Right ventricle myocardium inferior (tissue), 1 donor: ENCODE data around the gene UBASH3B. TPM values are rescaled to one million over a fixed set of nuclear protein-coding genes. Genes with fewer than 3 reads are reported as not detected.
A peak's percentile ranks its signal among the peaks of the same experiment; 100 is the strongest.

ENCODE experiments used
- ATAC-seq: fragments of 200-7000 bp; cut with Tn5 transposase; one replicate; pipeline ENCODE4 v1.9.1; 2020; ENCODE audit warnings: mild to moderate bottlenecking, moderate library complexity
- DNase-seq: peaks from one replicate; pipeline ENCODE4 v3.0.0; 2021; ENCODE audit errors: missing footprints
- intact Hi-C: fragments of 100-400 bp; cut with DNase I; formaldehyde crosslinking; loops from one replicate; pipeline ENCODE4 v1.11.0; 2022
- total RNA-seq: library from RNA; stranded (reverse); fragmentation: NEBNext Ultra II Directional; extraction: Animal tissue kit (Norgen Biotek cat#: 25700); gene quantifications from one replicate; pipeline ENCODE4 v1.2.1, GENCODE V29; 2021
- donor health status: DM: no; HTN: yes; CAD: no; lungs with severe emphysema.

The UBASH3B gene
- total RNA-seq, 1 donor from 2014 or later, result 3.5 TPM

DNA sequence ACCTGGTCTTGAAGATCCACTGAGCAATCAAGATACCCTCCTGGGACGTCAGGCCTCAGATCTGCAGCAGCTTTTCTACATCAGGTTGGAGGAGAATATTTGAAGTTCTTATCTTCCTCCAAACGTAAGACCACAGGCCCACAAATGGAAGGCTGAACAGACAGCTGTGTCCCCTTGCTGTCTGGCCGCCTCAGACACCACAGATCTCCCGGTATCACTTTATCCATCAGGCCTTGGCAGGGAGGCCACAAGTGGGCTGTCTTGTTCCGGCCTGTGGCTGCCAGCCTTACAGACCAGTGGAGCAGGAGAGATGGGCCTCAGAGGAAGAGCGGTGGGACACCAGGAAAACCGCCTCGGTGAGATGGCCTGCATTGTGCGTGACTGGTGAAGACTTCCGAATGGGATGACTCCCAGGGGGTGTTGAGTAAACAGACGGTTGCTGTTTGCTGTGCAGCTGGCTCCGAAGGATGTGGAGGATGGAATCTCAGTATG lies 15.9 kb downstream of the UBASH3B start:
- intact Hi-C loops, result no loop called here

DNA sequence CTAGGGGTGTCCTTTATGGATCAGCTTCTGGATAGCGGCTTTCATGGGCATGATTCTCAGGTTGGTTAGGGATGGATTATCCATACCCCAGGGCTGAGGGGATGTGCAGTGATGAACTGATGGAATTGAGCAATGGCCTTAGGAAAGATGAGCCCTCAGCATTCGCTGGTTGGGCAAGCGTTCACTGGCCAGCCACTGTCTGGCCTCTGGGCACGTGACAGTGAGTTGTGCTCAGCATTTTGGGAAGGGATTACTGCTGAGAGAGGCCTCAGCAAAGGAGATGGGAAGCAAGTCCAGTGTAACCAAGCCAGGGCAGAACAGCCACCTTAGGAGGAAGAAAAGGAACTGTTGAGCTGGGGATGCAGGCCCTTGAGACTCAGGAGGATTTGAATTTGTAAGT lies 17.4 kb downstream of the UBASH3B start:
- DNase-seq, result no peak
- intact Hi-C loops, result no loop called here
- peak; percentile 50 for ATAC-seq

More for the DNA sequence above, 15.9 kb downstream of the UBASH3B start:
- ATAC-seq (no peak), DNase-seq (no peak)

DNA sequence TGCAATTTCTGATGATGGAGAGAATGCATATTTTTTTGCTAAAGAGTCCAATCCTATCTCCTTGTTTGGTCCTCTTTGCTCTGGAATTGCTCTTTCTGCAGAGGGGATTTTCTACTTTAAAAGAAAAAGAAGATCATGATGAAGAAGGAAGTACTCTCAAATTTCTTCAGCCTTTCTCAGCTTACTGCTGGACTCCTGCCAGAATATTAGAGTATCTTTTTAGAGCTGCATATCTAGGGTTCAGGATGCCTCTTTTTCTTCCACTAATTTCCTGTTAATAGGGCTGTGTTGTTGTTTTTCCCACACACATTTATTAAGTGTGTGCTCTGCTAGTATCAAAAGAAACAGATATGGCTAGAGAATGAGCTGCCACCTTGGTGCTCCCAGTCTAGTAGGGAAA lies 18.2 kb downstream of the UBASH3B start:
- intact Hi-C loops, result no loop called here
- DNase-seq (no peak), ATAC-seq (no peak)

DNA sequence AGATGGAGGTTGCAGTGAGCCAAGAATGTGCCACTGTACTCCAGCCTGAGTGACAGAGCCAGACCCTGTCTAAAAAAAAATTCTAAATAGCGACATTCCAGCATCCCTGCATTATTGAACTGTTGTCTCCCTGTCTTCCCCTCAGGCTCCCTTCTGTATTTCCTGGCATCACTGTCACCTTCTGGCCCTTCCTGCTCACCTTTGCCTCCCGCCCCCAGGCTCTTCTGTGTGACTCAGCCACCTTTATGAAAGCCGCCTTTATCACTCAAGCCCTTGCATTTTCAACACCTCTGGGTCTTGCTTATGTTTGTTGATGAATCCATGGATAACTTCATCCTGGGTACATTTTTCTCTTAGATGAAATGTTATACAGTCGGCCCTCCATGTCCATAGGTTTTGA lies 21.1 kb downstream of the UBASH3B start:
- no peak for DNase-seq
- intact Hi-C loops, result no loop called here

DNA sequence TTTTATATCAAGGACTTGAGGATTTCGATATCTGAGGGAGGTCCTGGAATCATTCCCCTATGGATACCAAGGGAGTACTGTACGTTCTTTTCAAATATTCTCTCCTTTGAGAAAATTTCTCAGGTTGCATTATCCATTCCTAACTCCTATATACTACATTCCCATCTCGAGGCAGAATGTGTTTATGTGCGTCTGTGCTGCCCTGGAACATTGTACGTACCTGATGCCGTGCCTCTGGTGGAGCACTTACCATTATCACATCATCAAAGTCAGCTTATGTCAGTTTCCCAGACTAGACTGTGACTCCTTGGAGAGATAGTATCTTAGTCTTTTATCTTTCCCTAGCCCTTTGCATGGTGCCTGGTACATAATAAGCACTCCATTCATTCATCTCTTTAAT lies 21.7 kb downstream of the UBASH3B start:
- intact Hi-C loops, result no loop called here
- no peak for DNase-seq
- ATAC-seq, result no peak

More for the DNA sequence above, 21.1 kb downstream of the UBASH3B start:
- ATAC-seq, result no peak

DNA sequence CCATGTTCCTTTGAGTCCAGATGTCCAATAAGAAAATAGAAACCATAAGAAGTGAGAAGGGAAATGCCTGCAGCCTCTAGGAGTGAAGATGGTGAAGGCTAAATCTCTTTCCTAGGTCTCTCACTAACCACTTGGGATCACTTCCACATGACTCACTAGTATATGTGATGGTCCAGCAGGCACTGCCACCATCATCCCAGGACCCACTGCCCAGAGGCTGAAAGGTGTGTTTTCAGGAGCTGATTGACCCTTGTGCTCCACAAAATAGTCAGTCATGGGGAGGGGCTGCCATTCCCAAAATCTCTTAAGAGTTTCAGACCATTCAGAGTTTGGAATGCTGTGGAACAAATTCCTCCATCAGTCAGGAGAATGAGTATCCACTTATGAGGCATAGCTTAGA lies 22.9 kb downstream of the UBASH3B start:
- ATAC-seq (no peak), DNase-seq (no peak)
- intact Hi-C loops, result no loop called here

DNA sequence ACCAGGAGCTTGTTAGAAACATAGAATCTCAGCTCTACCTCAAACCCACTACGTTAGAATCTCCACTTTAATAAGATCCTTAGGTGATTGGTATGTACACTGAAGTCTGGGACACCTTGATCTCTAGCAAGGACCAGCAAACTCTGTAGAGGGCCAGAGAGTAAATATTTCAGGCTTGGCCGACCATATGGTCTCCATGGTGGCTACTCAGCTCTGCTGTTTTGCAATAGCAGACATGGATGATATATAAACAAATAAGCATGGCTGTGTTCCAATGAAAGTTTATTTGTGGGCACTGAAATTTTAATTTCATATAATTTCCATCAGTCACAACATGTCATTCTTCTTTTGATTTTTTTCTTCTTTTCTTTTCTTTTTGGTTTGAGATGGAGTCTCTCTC lies 23.9 kb downstream of the UBASH3B start:
- ATAC-seq, result no peak
- intact Hi-C loops, result no loop called here
- DNase-seq, result no peak

DNA sequence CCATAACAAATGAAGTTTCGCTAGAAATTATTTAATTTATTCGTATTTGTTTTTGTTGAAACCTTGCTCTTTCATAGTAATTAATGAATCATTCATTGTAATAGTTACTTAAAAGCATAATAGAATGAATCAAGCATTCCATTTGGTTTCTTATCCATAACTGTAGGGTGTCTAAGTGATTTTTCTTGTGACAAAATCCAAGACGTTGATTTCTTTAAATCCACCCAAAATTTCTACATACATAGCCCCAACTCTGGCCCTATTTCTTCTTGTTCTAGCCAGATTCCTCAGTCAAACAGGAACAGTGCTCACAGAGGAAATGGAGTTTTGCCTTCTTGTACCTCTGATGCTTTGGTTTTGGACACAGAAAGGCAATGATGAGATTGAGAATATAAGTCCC lies 25.5 kb downstream of the UBASH3B start:
- intact Hi-C loops, result no loop called here
- ATAC-seq, result no peak
- DNase-seq, result no peak

DNA sequence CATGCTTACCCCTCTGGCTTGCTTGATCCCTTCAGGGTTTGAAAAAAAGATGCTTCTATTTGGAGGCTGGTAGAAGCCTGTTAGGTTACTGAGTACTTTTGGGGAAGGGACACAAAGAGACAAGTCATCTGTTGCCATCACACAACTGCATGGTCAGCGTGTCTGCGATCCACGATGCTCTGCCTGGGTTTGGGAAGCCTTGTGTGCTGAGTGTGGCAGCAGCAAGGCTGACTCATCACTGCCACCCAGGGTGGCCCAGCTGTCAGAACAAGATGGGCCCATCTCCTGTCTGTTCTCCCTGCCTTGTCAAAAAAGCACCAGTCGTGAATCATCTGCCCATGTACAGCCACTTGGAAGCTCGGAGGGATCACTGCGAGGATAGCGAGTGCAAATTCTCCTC lies 26.2 kb downstream of the UBASH3B start:
- ATAC-seq (no peak), DNase-seq (no peak)
- intact Hi-C loops, result no loop called here

DNA sequence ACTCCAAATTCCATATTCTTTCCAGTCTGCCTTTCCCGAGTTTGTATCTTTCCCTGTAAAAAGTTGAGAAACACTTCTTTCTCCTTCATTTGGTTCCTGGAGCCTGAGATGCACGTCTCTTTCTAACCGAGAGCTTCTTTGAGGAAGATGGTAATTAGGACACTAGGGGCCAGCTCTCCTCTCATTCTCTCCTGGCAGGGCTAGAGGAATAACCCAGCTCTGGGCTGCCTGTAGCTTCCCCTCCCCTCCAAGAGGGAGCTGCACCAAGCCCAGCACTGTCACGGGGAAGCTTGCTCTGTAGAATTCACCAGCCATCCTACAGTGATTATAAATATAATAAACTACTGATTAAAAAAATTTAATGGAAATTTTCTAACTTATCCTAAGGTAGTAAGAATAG lies 26.9 kb downstream of the UBASH3B start:
- intact Hi-C loops, result no loop called here
- DNase-seq (no peak), ATAC-seq (no peak)

DNA sequence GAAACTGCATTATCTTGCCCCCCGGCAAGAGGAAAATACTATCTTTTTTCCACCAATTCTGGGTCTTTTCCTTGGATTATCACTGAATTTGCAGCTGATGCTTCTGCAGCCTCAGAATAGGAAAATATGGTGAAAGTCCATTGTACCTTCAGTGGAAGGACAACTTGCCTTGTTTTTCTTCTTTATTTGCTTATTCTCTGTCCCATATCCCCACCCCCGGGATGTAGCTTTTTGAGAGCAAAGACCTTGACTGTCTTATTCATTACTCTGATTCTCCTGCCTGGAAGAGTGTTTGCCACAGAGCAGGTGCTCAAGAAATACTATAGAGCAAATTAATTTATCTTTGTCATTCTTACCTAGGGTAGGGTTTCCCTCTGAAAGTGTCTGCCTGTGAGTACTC lies 29.5 kb downstream of the UBASH3B start:
- DNase-seq (no peak), ATAC-seq (no peak)
- intact Hi-C loops, result no loop called here

DNA sequence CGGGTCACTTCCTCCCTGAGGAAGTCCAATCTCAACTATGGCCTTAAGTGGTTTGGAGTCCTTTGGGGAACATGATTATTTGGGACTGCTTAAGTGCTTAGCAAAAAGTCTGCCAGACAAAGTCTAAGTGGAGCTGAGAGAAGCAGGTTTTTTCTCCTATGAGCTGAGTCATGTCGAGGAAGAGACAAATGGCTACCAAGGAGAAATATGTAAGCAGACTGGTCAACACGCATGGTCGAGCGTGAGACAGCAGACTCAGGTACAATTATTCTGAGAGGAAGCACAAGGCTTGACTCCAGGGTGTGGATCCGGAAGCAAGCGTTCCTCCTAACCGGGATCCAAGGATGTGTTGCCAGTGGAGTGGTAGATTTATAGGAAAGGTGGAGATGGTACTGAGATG lies 30.6 kb downstream of the UBASH3B start:
- ATAC-seq (no peak), DNase-seq (no peak)
- intact Hi-C loops, result no loop called here

DNA sequence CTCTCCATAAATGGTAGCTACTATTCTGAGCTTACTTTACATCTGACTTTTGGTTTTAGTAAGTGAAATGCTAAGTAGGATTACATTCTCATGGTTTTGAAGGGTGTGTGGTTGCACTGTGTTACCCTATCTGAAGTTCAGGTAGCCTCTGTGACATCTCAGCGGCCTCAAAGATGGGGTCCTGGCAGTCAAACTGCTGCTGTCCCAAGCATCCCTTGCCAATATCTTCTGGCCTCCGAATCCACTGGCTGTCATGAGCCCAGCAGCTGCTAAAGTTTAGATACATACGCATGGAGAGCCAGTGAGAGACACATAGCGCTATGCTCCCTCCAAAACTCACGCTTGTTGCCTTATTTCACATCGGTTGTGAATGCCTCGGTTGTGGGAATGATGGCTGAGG lies 34.9 kb downstream of the UBASH3B start:
- ATAC-seq (no peak), DNase-seq (no peak)
- intact Hi-C loops, result no loop called here

DNA sequence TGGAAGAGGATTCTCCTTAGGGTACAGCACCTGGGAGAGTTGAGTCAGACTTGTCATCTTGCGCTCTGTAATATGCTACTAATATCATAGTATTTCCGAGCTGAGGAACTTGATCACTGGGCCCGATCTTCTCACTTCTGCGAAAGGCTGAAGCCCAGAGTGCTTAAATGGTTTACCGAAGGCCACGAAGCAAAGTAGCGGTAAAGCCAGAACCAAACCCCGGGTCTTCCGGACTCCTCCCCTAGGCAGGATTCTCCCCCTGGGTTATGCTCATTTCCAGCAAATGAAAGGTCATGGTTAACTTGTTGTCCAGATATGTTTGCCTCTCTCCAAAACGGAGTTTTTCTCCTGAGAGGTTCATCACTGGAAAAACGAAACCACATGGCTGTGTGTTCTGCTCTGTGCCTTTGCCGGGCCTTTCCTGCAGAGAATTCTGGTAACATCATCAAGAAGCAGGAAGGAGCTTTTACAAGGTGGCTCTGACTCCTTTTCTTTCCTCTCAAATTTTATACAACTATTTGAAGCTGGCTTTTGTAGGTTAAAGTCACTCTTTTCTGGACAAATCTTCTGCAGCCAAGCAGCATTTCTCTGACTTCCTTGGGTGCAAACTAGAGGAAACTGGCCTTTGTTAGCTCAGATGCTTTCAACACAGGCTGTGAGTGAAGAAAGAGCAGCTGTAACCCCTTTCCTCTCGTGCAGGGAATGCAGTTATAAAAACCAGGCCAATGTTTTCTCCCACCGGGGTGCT lies 35.5 kb downstream of the UBASH3B start:
- intact Hi-C loops, result no loop called here
- ATAC-seq, result peak; percentile 50
- no peak for DNase-seq

DNA sequence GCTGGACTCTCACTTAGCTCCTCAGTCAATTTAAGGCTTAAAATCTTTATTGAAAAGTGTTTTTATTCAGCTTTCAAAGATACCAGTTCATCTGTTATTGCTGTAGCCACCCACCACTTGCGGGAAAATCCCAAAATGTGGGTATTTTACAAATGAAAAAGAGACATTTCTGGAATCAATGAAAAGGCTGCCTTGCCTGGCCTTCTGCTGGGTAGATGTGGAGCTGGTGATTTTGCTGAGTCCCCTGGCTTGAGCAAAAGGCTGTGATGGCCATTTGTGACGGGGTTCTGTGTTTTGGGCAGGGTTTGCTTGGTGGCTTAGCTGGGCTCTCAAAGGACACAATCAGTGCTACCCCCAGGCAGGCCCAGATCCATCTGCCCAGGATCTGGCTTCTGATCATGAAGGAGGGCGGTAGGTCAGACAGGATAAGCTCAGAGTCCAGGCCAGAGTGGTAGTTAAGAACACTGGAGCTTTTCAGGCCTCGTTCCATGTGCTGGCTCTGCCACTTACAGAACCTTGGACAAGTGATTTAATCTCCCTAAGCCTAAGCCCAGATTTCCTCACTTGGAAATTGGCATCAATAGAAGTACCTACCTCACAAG lies 36.1 kb downstream of the UBASH3B start:
- intact Hi-C loops, result no loop called here
- no peak for ATAC-seq
- DNase-seq, result no peak

DNA sequence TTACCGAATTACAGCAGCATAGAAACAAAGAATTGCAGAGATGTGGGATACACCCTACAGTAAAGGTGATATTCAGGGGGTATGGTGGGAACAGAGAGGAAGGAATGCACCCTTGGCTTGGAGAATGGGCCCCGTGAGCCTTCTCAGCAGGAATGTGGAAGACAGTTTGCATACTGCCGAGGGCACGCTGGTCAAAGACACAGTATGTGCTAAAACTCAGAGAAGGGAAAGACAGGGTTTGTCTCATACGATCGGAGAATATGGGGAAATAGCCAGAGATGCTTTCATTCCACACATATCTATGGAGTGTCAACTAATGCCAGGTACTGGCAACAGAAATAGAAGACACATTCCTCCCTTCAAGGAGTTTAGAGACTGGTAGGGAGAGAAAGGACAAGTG lies 36.9 kb downstream of the UBASH3B start:
- no peak for ATAC-seq
- no peak for DNase-seq
- intact Hi-C loops, result no loop called here

DNA sequence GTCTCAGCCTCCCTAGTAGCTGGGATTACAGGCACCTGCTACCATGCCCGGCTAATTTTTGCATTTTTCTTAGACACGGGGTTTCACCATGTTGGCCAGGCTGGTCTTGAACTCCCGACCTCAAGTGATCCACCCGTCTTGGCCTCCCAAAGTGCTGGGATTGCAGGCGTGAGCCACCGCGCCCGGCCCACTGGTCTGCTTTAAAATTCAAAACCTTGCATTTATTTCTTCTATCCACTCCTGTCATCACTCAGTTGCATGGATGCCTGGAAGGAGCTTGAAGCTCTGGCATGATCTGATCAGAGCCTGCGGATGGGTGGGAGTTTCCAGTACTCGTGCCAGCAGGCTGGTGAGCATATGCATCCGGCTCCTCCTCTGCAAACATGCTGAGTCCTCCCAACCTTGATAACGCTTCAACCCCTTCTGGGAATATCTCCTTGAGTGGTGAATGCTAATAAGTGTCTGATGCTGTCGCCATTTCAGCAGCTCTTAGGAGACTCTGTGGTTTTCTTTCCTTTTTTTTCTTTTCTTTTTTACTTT lies 39.6 kb downstream of the UBASH3B start:
- intact Hi-C loops, result no loop called here
- DNase-seq, result no peak
- no peak for ATAC-seq

DNA sequence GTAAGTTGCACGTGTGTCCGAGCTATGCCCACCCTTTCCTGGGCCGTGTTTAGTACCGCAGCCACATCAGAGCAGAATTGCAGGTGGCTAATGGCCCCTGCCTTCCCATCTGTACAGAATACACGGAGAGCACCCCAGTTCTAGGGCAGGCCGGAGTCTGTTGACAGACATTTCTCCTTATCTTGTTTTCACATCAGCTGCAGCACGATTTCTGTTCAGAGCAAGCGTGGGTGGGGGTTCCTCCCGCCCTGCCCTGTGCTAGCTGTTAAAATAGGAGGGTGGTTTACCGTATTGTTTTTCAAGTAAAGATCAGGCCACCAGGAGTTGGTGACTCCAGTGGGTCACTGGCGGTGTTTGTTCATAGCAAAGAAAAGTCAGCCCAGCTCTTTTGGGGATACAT lies 41.1 kb downstream of the UBASH3B start:
- ATAC-seq, result no peak
- no peak for DNase-seq
- intact Hi-C loops, result no loop called here

DNA sequence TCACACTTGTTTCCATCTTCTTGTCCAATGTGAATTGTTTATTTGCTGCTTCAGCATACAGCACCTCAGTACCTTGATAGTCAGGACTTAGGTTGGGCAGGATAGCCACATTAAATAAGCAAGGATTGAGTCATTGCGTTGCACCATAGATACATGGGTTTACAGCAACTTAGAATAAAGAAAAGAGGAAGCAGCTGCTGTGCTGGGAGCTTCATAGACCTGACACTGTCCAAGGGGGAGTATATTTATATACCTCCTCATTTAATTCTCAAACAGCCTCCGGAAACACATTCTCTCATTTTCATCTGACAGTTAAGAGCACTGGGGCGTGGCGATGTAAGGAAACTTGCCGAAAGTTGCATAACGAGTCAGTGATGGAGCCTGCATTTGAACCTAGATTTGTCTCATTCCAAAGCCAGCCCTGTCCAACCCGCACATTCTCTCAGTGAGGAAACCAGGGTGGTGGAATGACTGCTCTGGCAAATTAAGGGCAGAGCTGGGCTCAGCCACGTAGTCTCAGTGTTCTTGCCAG lies 42.2 kb downstream of the UBASH3B start:
- DNase-seq (no peak), ATAC-seq (peak; percentile 72)
- intact Hi-C loops, result no loop called here

DNA sequence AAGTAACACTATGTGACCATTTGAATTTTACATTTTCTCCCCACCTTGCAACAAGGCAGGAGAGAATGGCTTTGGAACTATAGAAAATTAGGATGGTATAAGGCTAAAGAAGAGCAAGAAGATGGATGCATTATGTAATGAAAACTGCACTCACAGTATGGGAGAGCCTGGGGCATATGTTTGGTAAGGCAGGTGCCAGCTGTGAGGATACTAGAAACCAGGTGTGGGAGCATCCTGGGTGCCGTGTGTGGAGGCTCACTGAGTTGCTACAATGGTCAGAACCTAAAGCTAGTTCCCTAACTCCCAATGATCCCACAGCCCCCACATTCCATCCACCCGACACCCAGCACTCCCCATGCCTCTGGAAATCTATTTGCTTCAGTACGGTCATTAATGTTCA lies 42.9 kb downstream of the UBASH3B start:
- DNase-seq (no peak), ATAC-seq (no peak)
- intact Hi-C loops, result no loop called here
